Activated naive CD8-positive, alpha-beta T cell treated with anti-CD3 and anti-CD28 coated beads, Interleukin-2, amount 10 ng/mL, durations not matched to agents 7 days and 5 days (primary cell): ENCODE results near the gene EID2. TPM values are rescaled to one million over a fixed set of nuclear protein-coding genes. Genes with fewer than 3 reads are reported as not detected.

Experiments
- ATAC-seq: fragments of 150-1000 bp; cut with Tn5 transposase; one replicate; pipeline ENCODE4 v1.10.0; 2021; ENCODE audit warnings: low read depth, moderate library complexity
- POLR2A ChIA-PET: fragments of 350-600 bp; sonication (Branson Sonifier 250); formaldehyde crosslinking; loops from one replicate; lab custom pipeline; 2021; ENCODE audit warnings: antibody characterized with exemption; lab: Charles Lee
- DNase-seq: peaks from one replicate; pipeline ENCODE4 v3.0.0; 2021
- H3K27ac Mint-ChIP-seq: one replicate; pipeline ENCODE4 v1.8.0; 2022; ENCODE audit warnings: mild to moderate bottlenecking, mixed read lengths
- H3K27me3 Mint-ChIP-seq: one replicate; pipeline ENCODE4 v1.8.0; 2022; ENCODE audit warnings: mild to moderate bottlenecking, moderate library complexity, mixed read lengths
- H3K36me3 Mint-ChIP-seq: one replicate; pipeline ENCODE4 v1.8.0; 2021; ENCODE audit warnings: mild to moderate bottlenecking, mixed read lengths
- H3K4me1 Mint-ChIP-seq: one replicate; pipeline ENCODE4 v1.8.0; 2021; ENCODE audit warnings: mixed read lengths
- H3K4me3 Mint-ChIP-seq: one replicate; pipeline ENCODE4 v1.8.0; 2022; ENCODE audit warnings: mild to moderate bottlenecking, moderate library complexity, mixed read lengths
- H3K9me3 Mint-ChIP-seq: one replicate; pipeline ENCODE4 v1.8.0; 2021; ENCODE audit warnings: mixed read lengths
- total RNA-seq, 2 experiments: library from RNA; stranded (reverse); gene quantifications; one replicate each; pipeline ENCODE4 v1.2.3, GENCODE V29; 2021

The EID2 gene
- total RNA-seq, 2 experiments from 2014 or later = 17.5 to 20.7 TPM

GRCh38 chr19:39508629-39509028 lies 31.3 kb downstream of the EID2 start:
- ATAC-seq (no peak), DNase-seq (no peak)
- H3K27me3 Mint-ChIP-seq = peaks cover 34% of the 10 kb centered on the region
- H3K36me3 Mint-ChIP-seq = no peaks in the 10 kb centered on the region
- H3K9me3 Mint-ChIP-seq = no peaks in the 10 kb centered on the region
- no peak overlapping the region for H3K27ac Mint-ChIP-seq
- H3K4me1 Mint-ChIP-seq = peaks cover 9% of the 10 kb centered on the region
- POLR2A ChIA-PET = no interaction called here
- H3K4me3 Mint-ChIP-seq = no peak overlapping the region

GRCh38 chr19:39507715-39508364 lies 32.1 kb downstream of the EID2 start:
- Mint-ChIP-seq H3K9me3 (no peaks in the 10 kb centered on the region), H3K4me3 (peak overlapping the region; percentile 67), H3K27ac (no peak overlapping the region), H3K36me3 (no peaks in the 10 kb centered on the region), H3K4me1 (peaks cover 9% of the 10 kb centered on the region), H3K27me3 (peaks cover 31% of the 10 kb centered on the region)
- POLR2A ChIA-PET = interaction anchor here (0.6 to 1.5 kb wide), 3 partner anchors 11 to 72 kb away, joined by 3 to 8 read pairs (median 3); partner anchors contain the start of gene RPS16
- ATAC-seq (no peak), DNase-seq (no peak)

- ATAC-seq (peak; percentile 71), DNase-seq (peak; percentile 73)
- Mint-ChIP-seq H3K9me3 (no peaks in the 10 kb centered on the region), H3K4me1 (peaks cover 9% of the 10 kb centered on the region), H3K36me3 (no peaks in the 10 kb centered on the region), H3K4me3 (peak overlapping the region; percentile 67), H3K27me3 (peaks cover 27% of the 10 kb centered on the region), H3K27ac (no peak overlapping the region)
- POLR2A ChIA-PET = interaction anchor here (0.6 to 1.5 kb wide), 3 partner anchors 12 to 71 kb away, joined by 3 to 8 read pairs (median 3); partner anchors contain the start of gene RPS16
Measured at GRCh38 chr19:39506944-39507714, 32.8 kb downstream of the EID2 start.

- H3K4me1 Mint-ChIP-seq = peaks cover 9% of the 10 kb centered on the region
- POLR2A ChIA-PET = interaction anchor here (1.5 kb wide), 1 partner anchor 12 kb away, joined by 3 read pairs; no protein-coding TSS in a partner anchor
- DNase-seq (no peak), ATAC-seq (no peak)
- no peaks in the 10 kb centered on the region for H3K36me3 Mint-ChIP-seq
- peak overlapping the region; percentile 63 for H3K4me3 Mint-ChIP-seq
- H3K9me3 Mint-ChIP-seq = no peaks in the 10 kb centered on the region
- peaks cover 27% of the 10 kb centered on the region for H3K27me3 Mint-ChIP-seq
- H3K27ac Mint-ChIP-seq = no peak overlapping the region
Measured at GRCh38 chr19:39506598-39506943, 33.4 kb downstream of the EID2 start.

DNA sequence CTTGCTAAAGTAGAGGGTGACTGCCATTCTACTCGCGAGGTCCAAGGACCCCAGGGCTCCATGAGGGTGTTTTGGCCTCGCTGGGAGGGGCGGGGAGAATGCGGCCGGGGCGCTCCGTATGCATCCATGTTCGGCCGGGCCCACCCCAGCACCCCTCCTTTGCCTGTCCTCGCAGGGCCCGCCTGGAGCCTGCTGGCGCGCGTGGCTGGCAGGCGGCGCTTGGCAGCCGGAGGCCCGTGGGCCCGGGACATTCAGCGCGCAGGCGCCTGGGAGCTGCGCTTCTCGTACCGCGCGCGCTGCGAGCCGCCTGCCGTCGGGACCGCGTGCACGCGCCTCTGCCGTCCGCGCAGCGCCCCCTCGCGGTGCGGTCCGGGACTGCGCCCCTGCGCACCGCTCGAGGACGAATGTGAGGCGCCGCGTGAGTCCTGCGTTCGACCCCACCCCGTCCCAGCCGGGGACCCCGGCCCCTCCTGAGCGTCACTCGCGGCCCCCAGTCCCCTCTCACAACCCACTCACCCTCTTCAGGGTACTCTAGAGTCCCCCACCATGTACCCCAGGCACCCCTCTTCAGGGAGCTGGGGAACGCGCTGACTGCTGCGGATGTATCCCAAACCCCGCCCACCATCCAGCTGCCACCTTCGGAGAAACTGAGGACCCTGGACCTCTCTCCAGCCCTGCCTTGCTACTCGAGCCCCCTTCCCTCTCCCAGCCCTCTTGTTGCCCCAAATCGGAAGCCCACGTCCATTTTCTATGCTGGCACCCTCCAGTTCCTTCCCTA lies 37.1 kb downstream of the EID2 start:
- Mint-ChIP-seq H3K4me1 (peaks cover 20% of the 10 kb centered on the region), H3K36me3 (no peaks in the 10 kb centered on the region)
- peak; percentile 58 for ATAC-seq

DNA sequence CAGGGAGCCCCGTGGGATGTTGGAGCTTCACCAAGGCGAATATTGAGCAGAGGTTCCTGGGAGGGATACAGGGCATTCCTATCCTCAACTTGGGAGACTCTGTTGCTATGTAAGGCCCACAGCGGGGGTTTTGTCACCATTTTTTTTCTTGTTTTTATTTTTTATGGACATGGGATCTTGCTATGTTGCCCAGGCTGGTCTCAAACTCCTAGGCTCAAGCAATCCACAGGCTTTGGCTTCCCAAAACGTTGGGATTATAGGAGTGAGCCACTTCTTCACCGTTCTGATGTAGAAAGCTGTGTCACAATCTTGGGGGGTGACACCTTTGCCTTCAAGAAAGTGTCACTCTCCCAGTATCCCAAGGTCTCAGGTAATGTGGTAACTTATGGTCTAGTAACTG lies 38.6 kb downstream of the EID2 start:
- H3K4me3 Mint-ChIP-seq = no peak overlapping the region
- DNase-seq = no peak
- POLR2A ChIA-PET = interaction anchor here (1.1 kb wide), 1 partner anchor 66 kb away, joined by 5 read pairs; the partner anchor contains the start of gene RPS16
- no peak overlapping the region for H3K27ac Mint-ChIP-seq
- H3K9me3 Mint-ChIP-seq = no peaks in the 10 kb centered on the region
- no peak for ATAC-seq
- H3K4me1 Mint-ChIP-seq = peaks cover 15% of the 10 kb centered on the region
- H3K27me3 Mint-ChIP-seq = peaks cover 63% of the 10 kb centered on the region
- no peaks in the 10 kb centered on the region for H3K36me3 Mint-ChIP-seq

More for the DNA sequence above, 37.1 kb downstream of the EID2 start:
- Mint-ChIP-seq H3K27me3 (peaks cover 57% of the 10 kb centered on the region), H3K9me3 (no peaks in the 10 kb centered on the region), H3K4me3 (no peak overlapping the region), H3K27ac (peak overlapping the region; percentile 53)
- peak; percentile 93 for DNase-seq
- POLR2A ChIA-PET = interaction anchor here (1.3 kb wide), 1 partner anchor 67 kb away, joined by 7 read pairs; the partner anchor contains the start of gene RPS16

- ATAC-seq (no peak), DNase-seq (no peak)
- H3K9me3 Mint-ChIP-seq = no peaks in the 10 kb centered on the region
- no peak overlapping the region for H3K27ac Mint-ChIP-seq
- peaks cover 66% of the 10 kb centered on the region for H3K27me3 Mint-ChIP-seq
- H3K4me1 Mint-ChIP-seq = peaks cover 14% of the 10 kb centered on the region
- no peak overlapping the region for H3K4me3 Mint-ChIP-seq
- POLR2A ChIA-PET = interaction anchor here (1.1 kb wide), 1 partner anchor 65 kb away, joined by 5 read pairs; the partner anchor contains the start of gene RPS16
- no peaks in the 10 kb centered on the region for H3K36me3 Mint-ChIP-seq
Measured at GRCh38 chr19:39500543-39500942, 39.4 kb downstream of the EID2 start.

- DNase-seq = no peak
- POLR2A ChIA-PET = interaction anchor here (0.7 kb wide), 1 partner anchor 781 kb away, joined by 3 read pairs; no protein-coding TSS in a partner anchor
- H3K9me3 Mint-ChIP-seq = no peaks in the 10 kb centered on the region
- H3K36me3 Mint-ChIP-seq = no peaks in the 10 kb centered on the region
- H3K27me3 Mint-ChIP-seq = peaks cover 66% of the 10 kb centered on the region
- H3K27ac Mint-ChIP-seq = no peak overlapping the region
- peaks cover 14% of the 10 kb centered on the region for H3K4me1 Mint-ChIP-seq
- ATAC-seq = no peak
- peak overlapping the region; percentile 20 for H3K4me3 Mint-ChIP-seq
Measured at GRCh38 chr19:39499932-39500331, 40.0 kb downstream of the EID2 start.

DNA sequence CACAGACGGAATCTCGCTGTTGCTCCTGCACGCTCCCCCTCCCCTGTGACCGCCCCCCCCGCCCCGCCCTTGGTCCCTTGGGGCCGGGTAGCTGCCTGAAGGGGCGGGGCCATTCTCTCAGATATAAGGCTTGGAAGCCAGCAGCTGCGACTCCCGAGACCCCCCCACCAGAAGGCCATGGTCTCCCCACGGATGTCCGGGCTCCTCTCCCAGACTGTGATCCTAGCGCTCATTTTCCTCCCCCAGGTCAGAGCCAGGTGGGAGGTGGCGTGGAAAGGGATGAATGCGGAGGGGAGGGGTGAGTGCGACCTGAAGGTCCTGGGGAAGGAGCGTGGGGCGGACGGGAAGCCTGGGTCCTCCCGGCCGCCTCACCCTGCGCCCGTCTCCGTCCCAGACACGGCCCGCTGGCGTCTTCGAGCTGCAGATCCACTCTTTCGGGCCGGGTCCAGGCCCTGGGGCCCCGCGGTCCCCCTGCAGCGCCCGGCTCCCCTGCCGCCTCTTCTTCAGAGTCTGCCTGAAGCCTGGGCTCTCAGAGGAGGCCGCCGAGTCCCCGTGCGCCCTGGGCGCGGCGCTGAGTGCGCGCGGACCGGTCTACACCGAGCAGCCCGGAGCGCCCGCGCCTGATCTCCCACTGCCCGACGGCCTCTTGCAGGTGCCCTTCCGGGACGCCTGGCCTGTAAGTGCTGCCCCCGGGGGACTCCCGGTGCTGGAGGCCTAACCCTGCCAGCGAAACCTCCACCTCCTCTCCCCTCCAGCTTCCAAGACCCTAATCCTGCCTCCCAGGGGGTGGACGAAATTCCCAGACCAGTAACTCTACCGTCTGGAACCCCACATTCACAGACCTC lies 40.9 kb downstream of the EID2 start, which contains the start of gene DLL3:
Gene DLL3 (plus strand): TSS at position 150 of the 845 bp plus-strand sequence. CDS start 28 bp downstream, at position 178.
- POLR2A ChIA-PET = interaction anchor here (1.6 to 1.7 kb wide), 2 partner anchors 34 to 63 kb away, joined by 4 to 7 read pairs; partner anchors contain the start of genes EID2B and RPS16
- DNase-seq (no peak), ATAC-seq (no peak)
- Mint-ChIP-seq H3K9me3 (no peaks in the 10 kb centered on the region), H3K4me1 (peaks cover 14% of the 10 kb centered on the region), H3K36me3 (no peaks in the 10 kb centered on the region), H3K4me3 (peak within 1 kb of the TSS; percentile 60), H3K27ac (no peak within 1 kb of the TSS), H3K27me3 (peaks cover 62% of the 10 kb centered on the region)

DNA sequence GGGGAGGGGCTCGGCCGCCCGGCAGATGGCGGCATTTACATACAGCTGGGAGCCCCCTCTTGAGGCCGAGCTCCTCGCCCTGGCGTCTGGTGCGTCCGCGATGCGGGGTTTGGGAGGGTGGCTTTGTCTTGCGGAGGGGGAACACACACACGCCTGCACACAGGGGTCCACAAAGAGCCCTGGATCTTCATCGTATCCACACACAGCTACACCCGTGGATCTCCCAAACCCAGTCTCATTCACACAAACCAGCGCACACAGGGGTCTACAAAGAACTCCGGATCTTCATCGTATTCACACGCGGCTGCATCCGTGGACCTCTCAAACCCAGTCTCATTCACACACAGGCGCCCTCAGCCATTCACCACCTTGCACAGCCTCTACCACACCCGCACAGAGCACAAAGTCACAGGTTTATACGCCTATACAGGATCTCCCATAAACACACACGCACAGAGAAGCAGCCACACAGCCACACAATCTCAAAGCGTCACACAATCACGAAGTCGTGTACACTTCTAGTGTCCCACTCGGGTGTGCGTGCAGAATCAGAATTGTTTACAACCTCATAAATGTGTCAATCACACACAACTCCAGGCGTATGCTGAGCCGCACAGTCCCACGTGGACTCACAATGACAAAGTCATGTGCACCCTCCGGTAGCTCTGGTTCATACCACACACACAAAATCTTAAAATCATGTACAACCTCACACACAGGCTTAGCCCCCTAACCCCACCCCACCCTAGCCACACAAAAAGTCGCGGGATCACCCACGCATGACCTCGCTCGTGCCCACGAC lies 41.8 kb downstream of the EID2 start:
- peaks cover 14% of the 10 kb centered on the region for H3K4me1 Mint-ChIP-seq
- H3K27me3 Mint-ChIP-seq = peaks cover 56% of the 10 kb centered on the region
- H3K4me3 Mint-ChIP-seq = peak overlapping the region; percentile 60
- H3K27ac Mint-ChIP-seq = no peak overlapping the region
- H3K9me3 Mint-ChIP-seq = no peaks in the 10 kb centered on the region
- POLR2A ChIA-PET = interaction anchor here (1.6 to 1.8 kb wide), 3 partner anchors 35 to 62 kb away, joined by 3 to 7 read pairs (median 4); partner anchors contain the start of genes EID2B and RPS16
- DNase-seq (no peak), ATAC-seq (no peak)
- no peaks in the 10 kb centered on the region for H3K36me3 Mint-ChIP-seq

DNA sequence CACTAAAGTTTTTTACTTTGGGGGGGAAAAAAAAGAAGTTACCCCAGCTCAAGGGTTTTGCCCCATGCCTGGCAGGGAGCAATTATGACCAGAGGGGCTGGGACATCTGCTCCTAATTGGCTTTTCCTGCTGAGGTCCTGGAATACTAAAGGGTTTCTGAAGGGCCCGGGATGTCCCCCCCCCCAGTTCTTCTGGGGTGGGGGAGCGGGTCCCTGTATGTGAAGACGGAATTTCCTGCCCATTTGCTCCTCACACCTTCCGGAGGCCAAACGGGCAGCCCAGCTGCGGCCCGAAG lies 42.3 kb downstream of the EID2 start:
- ATAC-seq (no peak), DNase-seq (no peak)
- peaks cover 2% of the 10 kb centered on the region for H3K36me3 Mint-ChIP-seq
- H3K27me3 Mint-ChIP-seq = peaks cover 56% of the 10 kb centered on the region
- H3K4me1 Mint-ChIP-seq = peaks cover 14% of the 10 kb centered on the region
- H3K4me3 Mint-ChIP-seq = no peak overlapping the region
- no peaks in the 10 kb centered on the region for H3K9me3 Mint-ChIP-seq
- POLR2A ChIA-PET = interaction anchor here (1.6 to 1.8 kb wide), 3 partner anchors 35 to 62 kb away, joined by 3 to 7 read pairs (median 4); partner anchors contain the start of genes EID2B and RPS16
- H3K27ac Mint-ChIP-seq = no peak overlapping the region
